Brain microvascular endothelial cell (primary cell): ENCODE measurements around the gene GRM8.

Source experiments
- DNase-seq: peaks from one replicate; pipeline ENCODE4 v3.0.0-alpha.2; 2020
- H3K27ac ChIP-seq: fragments of 250-450 bp; sonication (Bioruptor Pico); 2 replicates; pipeline ENCODE4 v1.5.1; 2020; ENCODE audit warnings: mild to moderate bottlenecking, moderate library complexity
- H3K27me3 ChIP-seq: fragments of 250-450 bp; sonication (Bioruptor Pico); replicated peaks from 2 replicates; pipeline ENCODE4 v1.5.1; 2020; ENCODE audit warnings: mild to moderate bottlenecking
- H3K36me3 ChIP-seq: fragments of 250-450 bp; sonication (Bioruptor Pico); replicated peaks from 2 replicates; pipeline ENCODE4 v1.5.1; 2020; ENCODE audit warnings: mild to moderate bottlenecking
- H3K4me3 ChIP-seq: 2 replicates; pipeline ENCODE4 v1.5.1; 2011; ENCODE audit warnings: low read depth, mild to moderate bottlenecking, control low read depth, low read length, moderate library complexity
- CTCF ChIP-seq: IDR thresholded peaks from 2 replicates; pipeline ENCODE4 v1.5.1; 2011; ENCODE audit warnings: low read depth, mild to moderate bottlenecking, moderate library complexity, low read length, control low read depth, inconsistent platforms; ENCODE audit errors: missing control alignments
- in situ Hi-C: cut with HindIII; loops from 2 replicates; pipeline ENCODE4 v1.10.0; 2017; ENCODE audit warnings: low sequenced_read_pairs, low pct_ligation_motif_present

GRM8 gene

GRCh38 chr7:127018889-127019288 lies 233.9 kb downstream of the GRM8 start:
- Histone ChIP-seq H3K27me3 (no peaks in the 10 kb centered on the region), H3K36me3 (no peaks in the 10 kb centered on the region), H3K27ac (no peak overlapping the region), H3K4me3 (no peak overlapping the region)
- DNase-seq = no peak
- TF ChIP-seq CTCF = no peak
- in situ Hi-C loops = no loop called here

- Histone ChIP-seq H3K36me3 (no peaks in the 10 kb centered on the region), H3K4me3 (no peak overlapping the region), H3K27ac (no peak overlapping the region), H3K27me3 (no peaks in the 10 kb centered on the region)
- no peak for TF ChIP-seq CTCF
- in situ Hi-C loops = no loop called here
- no peak for DNase-seq
These were observed 235.5 kb downstream of the GRM8 start for GRCh38 chr7:127017196-127017595.

- TF ChIP-seq CTCF = no peak
- in situ Hi-C loops = no loop called here
- no peak for DNase-seq
- no peaks in the 10 kb centered on the region for H3K36me3 ChIP-seq
- no peaks in the 10 kb centered on the region for H3K27me3 ChIP-seq
- no peak overlapping the region for H3K27ac ChIP-seq
- no peak overlapping the region for H3K4me3 ChIP-seq
These were observed 252.0 kb downstream of the GRM8 start for GRCh38 chr7:127000725-127001124.

GRCh38 chr7:126996659-126997058 lies 256.1 kb downstream of the GRM8 start:
- DNase-seq = no peak
- no peak overlapping the region for H3K27ac ChIP-seq
- H3K36me3 ChIP-seq = no peaks in the 10 kb centered on the region
- TF ChIP-seq CTCF = no peak
- H3K27me3 ChIP-seq = no peaks in the 10 kb centered on the region
- in situ Hi-C loops = no loop called here
- H3K4me3 ChIP-seq = no peak overlapping the region

- H3K27me3 ChIP-seq = no peaks in the 10 kb centered on the region
- no peak overlapping the region for H3K27ac ChIP-seq
- in situ Hi-C loops = no loop called here
These were observed 259.0 kb downstream of the GRM8 start for GRCh38 chr7:126993626-126994213.

More at GRCh38 chr7:126993626-126994213, 259.0 kb downstream of the GRM8 start:
- no peak for TF ChIP-seq CTCF
- no peaks in the 10 kb centered on the region for H3K36me3 ChIP-seq
- H3K4me3 ChIP-seq = no peak overlapping the region
- DNase-seq = no peak
